ENCODE results near the gene KLHL10.
"Not testable (repeated sequence)": the region's sequence is repeated elsewhere in the genome, so short reads cannot be mapped to it uniquely, and the experiment has no call there.

KLHL10 gene

GRCh38 chr17:41863074-41863848 is 25.6 kb downstream of the KLHL10 start:
- no peak for DNase-seq

- no peak for DNase-seq
Observed at GRCh38 chr17:41864498-41864835, 26.8 kb downstream of the KLHL10 start.

GRCh38 chr17:41864836-41865595 is 27.4 kb downstream of the KLHL10 start, which contains the start of gene KLHL11:
Gene KLHL11, minus strand, starts transcription at chr17:41865423. Its CDS starts 53 bp downstream, at chr17:41865370.
- peak; percentile 87 for DNase-seq

- DNase-seq, result no peak
Observed at GRCh38 chr17:41865596-41865893, 27.9 kb downstream of the KLHL10 start.

- no peak for DNase-seq
Observed at GRCh38 chr17:41868568-41868967, 30.9 kb downstream of the KLHL10 start.

- DNase-seq, result no peak
Observed at GRCh38 chr17:41869426-41869825, 31.8 kb downstream of the KLHL10 start.

GRCh38 chr17:41870097-41870496 is 32.5 kb downstream of the KLHL10 start:
- DNase-seq, result no peak

- no peak for DNase-seq
Observed at GRCh38 chr17:41870627-41871026, 33.0 kb downstream of the KLHL10 start.

- DNase-seq, result no peak
Observed at GRCh38 chr17:41871789-41872188, 34.2 kb downstream of the KLHL10 start.

GRCh38 chr17:41873559-41874292 is 36.1 kb downstream of the KLHL10 start:
- no peak for DNase-seq

GRCh38 chr17:41874293-41874670 is 36.7 kb downstream of the KLHL10 start:
- not testable (repeated sequence) for DNase-seq

GRCh38 chr17:41880130-41880529 is 42.5 kb downstream of the KLHL10 start:
- DNase-seq, result no peak

GRCh38 chr17:41882756-41883155 is 45.1 kb downstream of the KLHL10 start:
- DNase-seq, result no peak

- DNase-seq, result no peak
Observed at GRCh38 chr17:41885733-41886132, 48.1 kb downstream of the KLHL10 start.

GRCh38 chr17:41888332-41888965 is 50.8 kb downstream of the KLHL10 start:
- no peak for DNase-seq

- no peak for DNase-seq
Observed at GRCh38 chr17:41891135-41892020, 53.8 kb downstream of the KLHL10 start.

- no peak for DNase-seq
Observed at GRCh38 chr17:41892021-41892376, 54.4 kb downstream of the KLHL10 start.

GRCh38 chr17:41893384-41893783 is 55.8 kb downstream of the KLHL10 start:
- no peak for DNase-seq

GRCh38 chr17:41894791-41895331 is 57.2 kb downstream of the KLHL10 start:
- no peak for DNase-seq

- no peak for DNase-seq
Observed at GRCh38 chr17:41895617-41896016, 58.0 kb downstream of the KLHL10 start.

- DNase-seq, result no peak
Observed at GRCh38 chr17:41896726-41897125, 59.1 kb downstream of the KLHL10 start.

Data from COR-L47 (cell line).